GM18520 (cell line): Measurements from ENCODE around the gene ZMYM4.
"Not testable (repeated sequence)": the region's sequence is repeated elsewhere in the genome, so short reads cannot be mapped to it uniquely, and the experiment has no call there.

ENCODE experiments used
- ATAC-seq: cut with Tn5 transposase; IDR thresholded peaks from one replicate; pipeline ENCODE4 v1.9.1; 2021; ENCODE audit not compliant: unreplicated experiment

ZMYM4 gene

DNA sequence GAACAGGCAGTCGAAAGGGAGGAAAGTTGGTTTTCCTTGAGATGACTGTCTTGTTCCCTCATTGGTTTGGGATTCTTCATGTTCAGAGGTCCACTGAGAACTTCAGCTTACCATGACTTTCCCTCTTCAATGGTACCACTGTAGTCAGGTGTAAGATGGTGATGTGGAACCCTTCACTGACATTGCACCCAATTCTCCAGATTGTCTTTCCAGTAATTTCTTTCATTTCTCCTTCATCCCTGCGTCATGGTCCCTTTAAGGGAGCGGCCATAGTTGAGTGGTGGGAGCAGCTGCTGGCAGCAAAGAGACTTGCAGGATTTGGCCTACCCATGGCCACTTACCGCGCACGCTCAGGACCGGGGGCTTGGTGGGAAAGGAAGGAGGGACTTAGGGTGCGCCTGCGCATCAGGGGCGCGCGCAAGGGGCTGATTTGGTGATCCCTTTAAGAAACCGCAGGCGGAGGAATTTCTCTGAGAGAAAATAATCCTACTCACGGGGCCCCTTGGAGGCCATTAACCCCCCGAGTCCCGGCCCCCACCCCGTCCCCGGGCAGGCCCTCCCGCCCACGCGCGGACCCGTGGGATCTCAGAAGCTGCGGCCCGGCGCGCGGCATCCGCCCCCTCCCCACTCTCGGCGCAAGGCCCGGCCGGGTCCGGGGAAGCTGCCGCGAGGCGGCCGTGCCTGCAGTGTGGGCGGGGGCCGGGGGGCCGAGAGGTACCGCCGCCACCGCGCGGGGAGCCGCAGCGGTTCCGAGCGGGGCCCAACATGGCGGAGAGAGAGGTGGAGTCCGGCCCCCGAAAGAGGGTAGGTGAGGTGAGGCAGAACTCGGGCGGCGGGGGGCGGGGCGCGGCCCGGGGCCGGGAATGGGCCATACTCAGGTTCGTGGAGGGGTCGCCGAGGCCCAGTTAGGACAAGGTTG is at the start of gene ZMYM4:
TSS of gene ZMYM4 (plus strand) at position 428 of the 919 bp plus-strand sequence. CDS start at position 766, 338 bp downstream.
- peak; percentile 66 for ATAC-seq

DNA sequence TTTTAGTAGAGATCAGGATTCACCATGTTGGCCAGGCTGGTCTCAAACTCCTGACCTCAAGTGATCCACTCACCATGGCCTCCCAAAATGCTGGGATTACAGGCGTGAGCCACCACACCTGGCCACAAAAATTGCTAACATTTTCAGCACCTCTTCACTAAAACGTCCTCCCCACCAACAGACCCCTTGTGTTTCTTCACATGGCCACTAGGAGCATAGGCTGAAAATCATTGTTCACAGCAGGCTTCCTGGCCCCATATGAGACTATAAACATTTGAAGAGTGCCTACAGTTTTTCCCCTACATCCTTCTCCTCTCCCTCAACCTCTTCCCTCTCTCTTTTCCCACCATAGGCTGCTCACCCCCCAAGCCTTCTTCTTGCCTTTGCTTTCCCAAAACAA is 47.5 kb upstream of the ZMYM4 start:
- no peak for ATAC-seq

- ATAC-seq: no peak
These were observed 46.0 kb upstream of the ZMYM4 start for GRCh38 chr1:35222322-35223083.

DNA sequence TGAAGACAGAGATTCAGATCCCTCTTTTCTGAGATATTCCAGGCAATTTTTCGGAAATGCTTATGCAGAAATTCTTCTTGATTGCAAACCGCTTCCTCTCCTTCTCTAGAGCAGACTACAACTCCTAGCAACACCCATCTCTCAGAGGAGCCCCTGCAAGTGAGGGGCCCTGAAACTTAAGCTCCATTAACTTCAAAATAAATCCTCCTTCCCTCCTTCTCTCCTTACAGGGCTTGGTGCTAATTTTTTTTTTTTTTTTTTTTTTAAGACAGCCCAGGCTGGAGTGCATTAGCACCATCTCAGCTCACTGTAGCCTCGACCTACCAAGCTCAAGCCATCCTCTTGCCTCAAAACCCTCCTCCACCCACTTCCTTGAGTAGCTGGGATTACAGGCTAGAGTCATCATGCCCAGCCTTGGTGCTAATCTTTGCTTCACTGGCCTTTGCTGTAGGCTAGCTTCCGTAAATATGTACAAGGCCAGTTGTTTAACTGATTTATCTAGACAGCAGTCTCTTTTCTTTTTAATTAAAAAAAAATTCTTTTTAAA is 45.4 kb upstream of the ZMYM4 start:
- ATAC-seq: no peak

DNA sequence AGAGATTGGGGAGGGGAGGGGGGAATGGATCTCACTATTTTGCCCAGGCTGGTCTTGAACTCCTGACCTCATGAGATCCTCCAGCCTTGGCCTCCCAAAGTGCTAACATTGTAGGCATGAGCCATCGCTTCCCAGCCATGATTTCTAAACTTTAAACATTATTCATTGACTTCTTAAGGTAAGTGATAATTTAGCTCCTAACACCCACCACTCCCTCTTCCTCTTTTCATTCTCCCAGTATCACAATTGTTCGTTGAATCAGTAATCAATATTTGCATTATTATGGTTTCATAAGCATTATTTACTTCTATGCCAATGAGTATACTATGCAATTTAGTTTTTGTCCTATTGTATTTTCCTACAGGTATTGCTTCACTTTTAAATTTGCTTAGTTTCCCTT is 42.0 kb upstream of the ZMYM4 start:
- no peak for ATAC-seq

DNA sequence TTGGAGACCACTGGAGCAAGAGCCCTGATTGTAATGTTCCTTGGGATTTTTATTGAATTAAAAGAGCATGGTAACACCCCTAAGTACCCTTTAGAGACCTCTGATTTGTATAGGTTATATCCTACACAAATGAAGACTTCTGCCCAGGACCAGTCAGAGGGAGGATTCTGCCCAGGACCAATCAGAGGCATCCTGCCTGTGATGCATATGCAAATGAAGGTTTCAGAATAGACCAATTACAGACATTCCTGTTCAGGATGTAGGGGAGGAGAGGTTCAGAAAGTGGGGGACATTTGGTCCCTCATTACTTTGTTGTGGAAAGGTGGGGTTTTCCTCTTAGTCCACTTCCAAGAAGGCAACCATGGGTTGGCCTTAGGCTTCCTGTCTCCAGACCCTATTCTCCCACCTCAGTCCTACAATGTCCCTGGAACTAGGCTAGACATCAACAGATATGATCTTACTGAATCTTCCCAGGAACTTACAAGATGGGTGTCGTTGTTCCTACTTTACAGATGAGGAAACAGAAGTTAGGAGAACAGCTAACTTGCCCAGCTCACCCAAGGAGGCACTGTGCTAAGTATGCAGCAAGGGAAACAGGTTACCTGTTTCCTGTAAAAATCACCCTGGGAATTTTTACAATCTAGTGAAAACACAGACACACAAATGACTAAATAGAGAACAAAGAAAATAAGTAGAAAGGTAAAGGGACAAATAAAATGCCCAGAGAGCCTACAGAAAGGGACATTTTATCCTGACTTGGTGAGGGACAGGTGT is 38.7 kb upstream of the ZMYM4 start:
- no peak for ATAC-seq

- ATAC-seq: no peak
These were observed 37.2 kb upstream of the ZMYM4 start for GRCh38 chr1:35231287-35231686.

DNA sequence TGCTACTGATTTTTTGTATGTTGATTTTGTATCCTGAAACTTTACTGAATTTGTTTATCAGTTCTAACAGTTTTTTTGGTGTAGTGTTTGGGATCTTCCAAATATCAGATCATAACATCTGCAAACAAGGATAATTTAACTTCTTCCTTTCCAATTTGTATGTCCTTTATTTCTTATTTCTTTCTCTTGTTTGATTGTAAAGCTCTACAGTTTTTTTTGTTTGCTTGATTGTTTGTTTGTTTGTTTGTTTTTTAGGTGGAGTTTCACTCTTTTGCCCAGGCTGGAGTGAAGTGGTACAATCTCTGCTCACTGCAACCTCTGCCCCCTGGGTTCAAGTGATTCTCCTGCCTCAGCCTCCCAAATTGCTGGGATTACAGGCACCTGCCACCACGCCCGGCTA is 31.7 kb upstream of the ZMYM4 start:
- ATAC-seq: not testable (repeated sequence)

DNA sequence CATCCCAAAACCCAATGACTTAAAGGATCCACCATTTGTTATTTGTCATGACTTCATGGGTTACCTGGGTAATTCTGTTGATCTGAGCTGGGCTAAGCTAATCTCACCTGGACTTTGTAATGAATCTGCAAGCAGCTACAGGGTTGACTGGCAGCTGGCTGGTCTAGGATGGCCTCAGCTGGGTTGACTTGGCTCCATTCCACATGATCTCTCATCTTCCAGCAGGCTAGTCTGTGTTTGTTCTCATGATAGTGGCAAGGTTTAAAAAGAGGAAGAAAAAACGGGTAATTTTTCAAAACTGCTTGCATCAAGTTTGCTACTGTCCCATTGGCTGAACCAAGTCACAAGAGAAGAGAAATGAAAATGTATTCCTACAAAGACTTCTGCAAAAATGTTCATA is 24.8 kb upstream of the ZMYM4 start:
- no peak for ATAC-seq

- ATAC-seq: no peak
These were observed 21.3 kb upstream of the ZMYM4 start for GRCh38 chr1:35247256-35247655.

GRCh38 chr1:35253941-35254340 is 14.6 kb upstream of the ZMYM4 start:
- ATAC-seq: no peak

- no peak for ATAC-seq
These were observed 13.2 kb upstream of the ZMYM4 start for GRCh38 chr1:35255276-35255675.

- ATAC-seq: no peak
These were observed 8.9 kb upstream of the ZMYM4 start for GRCh38 chr1:35259561-35259960.

- ATAC-seq: no peak
These were observed 6.9 kb upstream of the ZMYM4 start for GRCh38 chr1:35261412-35262120.

DNA sequence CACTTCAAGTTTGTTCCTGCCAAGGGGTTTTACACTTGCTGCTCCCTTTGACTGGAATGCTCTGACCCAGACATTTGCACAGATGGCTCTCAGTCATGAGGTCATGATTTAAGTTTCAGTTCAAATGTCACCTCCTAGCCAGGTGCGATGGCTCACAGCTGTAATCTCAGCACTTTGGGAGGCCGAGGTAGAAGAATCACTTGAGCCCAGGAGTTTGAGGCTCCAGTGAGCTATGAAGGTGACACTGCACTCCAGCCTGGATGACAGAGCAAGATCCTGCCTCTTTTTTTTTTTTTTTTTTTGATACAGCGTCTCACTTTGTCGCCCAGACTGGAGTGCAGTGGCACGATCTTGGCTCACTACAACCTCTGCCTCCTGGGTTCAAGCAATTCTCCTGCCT is 4.5 kb upstream of the ZMYM4 start:
- no peak for ATAC-seq

DNA sequence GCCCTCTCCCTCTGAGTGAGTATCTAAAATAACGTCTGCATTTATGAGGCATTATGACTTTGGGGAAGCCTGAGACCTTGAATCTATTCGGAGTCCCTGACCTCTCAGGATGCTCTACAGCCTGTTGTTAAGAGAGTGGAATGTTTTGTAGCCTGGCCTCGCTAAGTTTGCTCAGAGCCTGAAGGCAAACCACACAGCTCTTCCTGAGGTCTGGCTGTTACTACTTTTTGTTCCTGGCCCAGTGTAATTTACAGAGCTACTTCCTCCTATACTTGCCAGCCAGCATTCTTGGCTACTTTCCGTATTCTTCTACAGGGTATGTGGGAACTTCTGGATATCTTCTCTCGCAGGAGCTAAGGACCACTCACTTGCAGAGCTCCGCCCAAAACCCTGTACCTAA is 3.6 kb upstream of the ZMYM4 start:
- no peak for ATAC-seq

DNA sequence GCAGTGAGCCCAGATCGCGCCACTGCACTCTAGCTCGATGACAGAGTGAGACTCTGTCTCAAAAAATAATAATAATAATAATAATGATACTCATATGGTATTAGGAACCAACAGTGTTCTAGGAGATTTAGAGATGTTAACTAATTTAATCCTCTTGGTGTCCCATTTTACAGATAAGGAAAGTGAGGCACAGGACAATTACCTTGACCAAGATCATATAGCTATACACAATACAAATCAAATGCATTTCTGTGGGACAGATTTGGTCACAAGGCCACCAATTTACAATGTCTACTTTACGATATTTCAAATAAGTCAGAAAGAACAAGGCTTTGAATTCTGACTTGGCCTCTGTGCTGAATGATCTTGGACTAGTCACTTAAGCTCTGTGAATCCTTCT is 2.2 kb upstream of the ZMYM4 start:
- ATAC-seq: no peak

- ATAC-seq: no peak
These were observed 886 bp downstream of the ZMYM4 start for GRCh38 chr1:35269201-35269988.

- ATAC-seq: no peak
These were observed 1.4 kb downstream of the ZMYM4 start for GRCh38 chr1:35269989-35270289.

DNA sequence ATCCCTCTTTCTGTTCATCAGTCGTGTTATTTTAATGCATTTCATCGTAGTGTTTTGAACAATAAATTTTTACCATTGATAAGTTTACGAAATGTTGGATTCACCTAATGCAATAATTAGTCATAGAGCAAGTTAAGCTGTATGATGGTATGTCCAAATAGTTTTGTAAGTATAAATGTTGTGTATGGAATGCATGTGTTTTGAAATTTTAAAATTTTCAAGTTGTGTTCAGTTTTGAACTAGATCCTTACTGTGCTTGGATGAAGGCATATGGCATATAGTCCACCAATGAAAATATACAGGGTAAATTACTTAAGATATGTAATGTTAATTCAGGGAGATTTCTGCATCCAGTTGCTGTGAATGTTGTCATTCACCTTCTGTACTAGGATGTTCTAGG is 2.3 kb downstream of the ZMYM4 start:
- ATAC-seq: no peak
